HEK293 (cell line): Measurements from ENCODE around the gene CATSPER3.
A peak's percentile ranks its signal among the peaks of the same experiment; 100 is the strongest.

Experiments used
- AEBP2 ChIP-seq: fragments of 450-650 bp; formaldehyde crosslinking; IDR thresholded peaks from 2 replicates; pipeline ENCODE4 v1.5.1; 2016; ENCODE audit warnings: missing biosample characterization, missing genetic modification characterization, borderline replicate concordance
- GLIS2 ChIP-seq: fragments of 450-650 bp; formaldehyde crosslinking; IDR thresholded peaks from 2 replicates; pipeline ENCODE4 v1.5.1; 2016; ENCODE audit warnings: missing biosample characterization, missing genetic modification characterization
- KLF16 ChIP-seq: fragments of 450-650 bp; formaldehyde crosslinking; IDR thresholded peaks from 2 replicates; pipeline ENCODE4 v1.5.1; 2017; ENCODE audit warnings: missing biosample characterization, missing genetic modification characterization
- KLF8 ChIP-seq: fragments of 450-650 bp; formaldehyde crosslinking; IDR thresholded peaks from 2 replicates; pipeline ENCODE4 v1.5.1; 2016; ENCODE audit warnings: missing biosample characterization, missing genetic modification characterization
- MZF1 ChIP-seq: fragments of 450-650 bp; formaldehyde crosslinking; IDR thresholded peaks from 2 replicates; pipeline ENCODE4 v1.5.1; 2017; ENCODE audit warnings: missing biosample characterization, missing genetic modification characterization, borderline replicate concordance
- PBX3 ChIP-seq: sonication (generic); formaldehyde crosslinking; IDR thresholded peaks from 2 replicates; pipeline ENCODE4 v1.8.1; 2022; ENCODE audit warnings: mild to moderate bottlenecking, moderate library complexity, missing genetic modification reagents
- PRDM1 ChIP-seq: fragments of 450-650 bp; formaldehyde crosslinking; IDR thresholded peaks from 2 replicates; pipeline ENCODE4; 2016; ENCODE audit warnings: missing biosample characterization, missing genetic modification characterization
- PRDM4 ChIP-seq: fragments of 450-650 bp; formaldehyde crosslinking; IDR thresholded peaks from 2 replicates; pipeline ENCODE4 v1.5.1; 2017; ENCODE audit warnings: missing biosample characterization, missing genetic modification characterization
- SP7 ChIP-seq: fragments of 450-650 bp; formaldehyde crosslinking; IDR thresholded peaks from 2 replicates; pipeline ENCODE4 v1.5.1; 2016; ENCODE audit warnings: missing biosample characterization, missing genetic modification characterization
- ZBTB17 ChIP-seq: fragments of 450-650 bp; formaldehyde crosslinking; IDR thresholded peaks from 2 replicates; pipeline ENCODE4 v1.5.1; 2016; ENCODE audit warnings: missing biosample characterization, missing genetic modification characterization
- ZBTB44 ChIP-seq: fragments of 450-650 bp; IDR thresholded peaks from 2 replicates; pipeline ENCODE4 v1.5.1; 2018; ENCODE audit warnings: missing biosample characterization, mild to moderate bottlenecking, missing genetic modification characterization
- ZBTB48 ChIP-seq: fragments of 450-650 bp; formaldehyde crosslinking; IDR thresholded peaks from 2 replicates; pipeline ENCODE4 v1.5.1; 2016; ENCODE audit warnings: missing biosample characterization, missing genetic modification characterization
- ZIC2 ChIP-seq: fragments of 450-650 bp; formaldehyde crosslinking; IDR thresholded peaks from 2 replicates; pipeline ENCODE4 v1.5.1; 2016; ENCODE audit warnings: missing biosample characterization, missing genetic modification characterization
- ZNF280C ChIP-seq: fragments of 450-650 bp; formaldehyde crosslinking; IDR thresholded peaks from 2 replicates; pipeline ENCODE4 v1.5.1; 2016; ENCODE audit warnings: missing biosample characterization, missing genetic modification characterization
- ZNF335 ChIP-seq: fragments of 450-650 bp; formaldehyde crosslinking; conservative IDR thresholded peaks from 2 replicates; pipeline ENCODE4 v1.5.1; 2016; ENCODE audit warnings: missing biosample characterization, missing genetic modification characterization
- ZNF488 ChIP-seq: fragments of 450-650 bp; formaldehyde crosslinking; IDR thresholded peaks from 2 replicates; pipeline ENCODE4 v1.5.1; 2016; ENCODE audit warnings: missing biosample characterization, missing genetic modification characterization
- ZNF521 ChIP-seq: fragments of 450-650 bp; formaldehyde crosslinking; IDR thresholded peaks from 2 replicates; pipeline ENCODE4 v1.5.1; 2017; ENCODE audit warnings: missing biosample characterization, mild to moderate bottlenecking, missing genetic modification characterization
- ZNF529 ChIP-seq: fragments of 450-650 bp; formaldehyde crosslinking; IDR thresholded peaks from 2 replicates; pipeline ENCODE4 v1.5.1; 2017; ENCODE audit warnings: missing genetic modification characterization, missing biosample characterization; ENCODE audit not compliant: insufficient replicate concordance
- ZNF544 ChIP-seq: fragments of 450-650 bp; formaldehyde crosslinking; IDR thresholded peaks from 2 replicates; pipeline ENCODE4 v1.5.0; 2017; ENCODE audit warnings: missing biosample characterization, missing genetic modification characterization
- ZNF658 ChIP-seq: fragments of 450-650 bp; formaldehyde crosslinking; IDR thresholded peaks from 2 replicates; pipeline ENCODE4; 2016; ENCODE audit warnings: missing biosample characterization, missing genetic modification characterization
- ZNF677 ChIP-seq: fragments of 450-650 bp; IDR thresholded peaks from 2 replicates; pipeline ENCODE4 v1.5.0; 2018; ENCODE audit warnings: missing biosample characterization, mild to moderate bottlenecking, missing genetic modification characterization, moderate library complexity
- ZNF791 ChIP-seq: fragments of 450-650 bp; formaldehyde crosslinking; IDR thresholded peaks from 2 replicates; pipeline ENCODE4 v1.5.1; 2016; ENCODE audit warnings: missing biosample characterization, missing genetic modification characterization
- ZNF843 ChIP-seq: fragments of 450-650 bp; formaldehyde crosslinking; IDR thresholded peaks from 2 replicates; pipeline ENCODE4 v1.5.1; 2016; ENCODE audit warnings: missing biosample characterization, missing genetic modification characterization
- ZSCAN18 ChIP-seq: fragments of 450-650 bp; formaldehyde crosslinking; IDR thresholded peaks from 2 replicates; pipeline ENCODE4 v1.5.1; 2016; ENCODE audit warnings: missing biosample characterization, missing genetic modification characterization
- ZSCAN23 ChIP-seq: fragments of 450-650 bp; formaldehyde crosslinking; IDR thresholded peaks from 2 replicates; pipeline ENCODE4 v1.5.1; 2016; ENCODE audit warnings: missing biosample characterization, missing genetic modification characterization
- ZSCAN5A ChIP-seq: fragments of 450-650 bp; formaldehyde crosslinking; IDR thresholded peaks from 2 replicates; pipeline ENCODE4 v1.5.1; 2016; ENCODE audit warnings: missing biosample characterization, missing genetic modification characterization
- ZXDB ChIP-seq: fragments of 450-650 bp; formaldehyde crosslinking; IDR thresholded peaks from 2 replicates; pipeline ENCODE4 v1.5.1; 2016; ENCODE audit warnings: missing biosample characterization, missing genetic modification characterization

Gene CATSPER3

GRCh38 chr5:135034236-135034962 lies 66.7 kb downstream of the CATSPER3 start (continued):
- TF ChIP-seq PRDM4 (tag by site-specific recombination), result peak; percentile 53; the same call in 1 of the 2 replicates
- 0 out of 2 replicates have a peak, but pooled peaks have one; percentile 43 for TF ChIP-seq ZSCAN5A (tag by site-specific recombination)
- peak; percentile 46; the same call in 1 of the 2 replicates for TF ChIP-seq ZBTB48 (tag by site-specific recombination)
- TF ChIP-seq ZNF529 (tag by site-specific recombination), result no peak
- TF ChIP-seq PRDM1 (tag by site-specific recombination), result no peak
- TF ChIP-seq ZNF280C (tag by site-specific recombination), result no peak
- peak; percentile 77 for TF ChIP-seq KLF8
- no peak for TF ChIP-seq AEBP2 (tag by site-specific recombination)
- TF ChIP-seq ZBTB17, result peak; percentile 98
- TF ChIP-seq SP7 (tag by site-specific recombination), result peak; percentile 86
- no peak for TF ChIP-seq ZNF677 (tag by site-specific recombination)
- no peak for TF ChIP-seq ZBTB44 (tag by site-specific recombination)
- TF ChIP-seq ZNF658 (tag by site-specific recombination), result no peak
- no peak for TF ChIP-seq ZNF791 (tag by site-specific recombination)
- TF ChIP-seq ZSCAN18 (tag by site-specific recombination), result no peak
- peak; percentile 85 for TF ChIP-seq ZIC2 (tag by site-specific recombination)
- no peak for TF ChIP-seq ZNF544
- TF ChIP-seq MZF1 (tag by site-specific recombination), result peak; percentile 67
- TF ChIP-seq KLF16 (tag by site-specific recombination), result peak; percentile 48; the same call in 1 of the 2 replicates
- no peak; the same call in 1 of the 2 replicates for TF ChIP-seq ZNF843
- TF ChIP-seq ZXDB (tag by site-specific recombination), result peak; percentile 80
- no peak for TF ChIP-seq ZNF335 (tag by site-specific recombination)
- no peak for TF ChIP-seq ZNF521 (tag by site-specific recombination)
- no peak for TF ChIP-seq PBX3 (CRISPR knock-in tag)
- TF ChIP-seq ZNF488 (tag by site-specific recombination), result no peak
- TF ChIP-seq GLIS2 (tag by site-specific recombination), result peak; percentile 69; the same call in 1 of the 2 replicates
- no peak for TF ChIP-seq ZSCAN23 (tag by site-specific recombination)
